ENCODE measurements around the gene PRSS57. TPM values are rescaled to one million over a fixed set of nuclear protein-coding genes. Genes with fewer than 3 reads are reported as not detected.

The PRSS57 gene
- total RNA-seq, 1 donor from 2014 or later, result not detected

GRCh38 chr19:638906-639252 is 56.4 kb downstream of the PRSS57 start:
- Histone ChIP-seq H3K4me1 (peaks cover 12 to 23% of the 10 kb centered on the region in 2 donors), H3K9me3 (no peaks in the 10 kb centered on the region), H3K27ac (peak overlapping the region in 1 of 2 donors; percentile 26), H3K27me3 (no peaks in the 10 kb centered on the region), H3K36me3 (no peaks in the 10 kb centered on the region), H3K4me3 (peak overlapping the region; percentile 62 to 66)
- no peak for DNase-seq (ENCODE audit: low spot score in 2 of 2)
- intact Hi-C loops (cut with DNase I), result loop anchor here (2.0 kb wide), 1 partner anchor 24 kb away; the partner anchor contains the start of gene RNF126
- TF ChIP-seq CTCF (IDR thresholded peaks at IDR 0.05), result no peak

Other genes starting within 250 kb of the PRSS57 start
- 51.2 TPM for gene SHC2, start 234.4 kb downstream of the PRSS57 start, total RNA-seq
- gene MADCAM1, start 199.0 kb downstream of the PRSS57 start, total RNA-seq, result not detected
- gene TPGS1, start 188.0 kb downstream of the PRSS57 start, total RNA-seq, result 89.2 TPM
- gene CDC34, start 163.7 kb downstream of the PRSS57 start, total RNA-seq, result 124 TPM
- not detected for gene GZMM, start 151.4 kb downstream of the PRSS57 start, total RNA-seq
- 647 TPM for gene BSG, start 122.9 kb downstream of the PRSS57 start, total RNA-seq
- not detected for gene HCN2, start 105.6 kb downstream of the PRSS57 start, total RNA-seq
- gene POLRMT, start 61.9 kb downstream of the PRSS57 start, total RNA-seq, result 26.8 TPM
- gene FGF22, start 55.6 kb downstream of the PRSS57 start, total RNA-seq, result not detected
- 39.0 TPM for gene RNF126, start 32.2 kb downstream of the PRSS57 start, total RNA-seq
- gene FSTL3, start 19.1 kb downstream of the PRSS57 start, total RNA-seq, result 541 TPM
- 107 TPM for gene PALM, start 13.5 kb upstream of the PRSS57 start, total RNA-seq
- not detected for gene MISP, start 55.7 kb upstream of the PRSS57 start, total RNA-seq
- gene PTBP1, start 102.0 kb upstream of the PRSS57 start, total RNA-seq, result 210 TPM
- gene PLPPR3, start 126.5 kb upstream of the PRSS57 start, total RNA-seq, result not detected
- gene AZU1, start 132.4 kb upstream of the PRSS57 start, total RNA-seq, result not detected
- gene PRTN3, start 145.5 kb upstream of the PRSS57 start, total RNA-seq, result not detected
- gene ELANE, start 156.9 kb upstream of the PRSS57 start, total RNA-seq, result not detected
- 1,680 TPM for gene CFD, start 164.2 kb upstream of the PRSS57 start, total RNA-seq
- 73.2 TPM for gene MED16, start 197.7 kb upstream of the PRSS57 start, total RNA-seq
- not detected for gene RNU6-9, start 198.0 kb upstream of the PRSS57 start, total RNA-seq
- gene R3HDM4, start 217.8 kb upstream of the PRSS57 start, total RNA-seq, result 81.5 TPM
- not detected for gene KISS1R, start 221.9 kb upstream of the PRSS57 start, total RNA-seq
- 55.3 TPM for gene ARID3A, start 230.6 kb upstream of the PRSS57 start, total RNA-seq